HG03469 (cell line): ENCODE measurements around the gene CREB5.
"Not testable (repeated sequence)": the region's sequence is repeated elsewhere in the genome, so short reads cannot be mapped to it uniquely, and the experiment has no call there.

Experiments
- ATAC-seq: cut with Tn5 transposase; IDR thresholded peaks from one replicate; pipeline ENCODE4 v1.9.1; 2021; ENCODE audit warnings: mild to moderate bottlenecking, moderate library complexity, moderate number of reproducible peaks; ENCODE audit not compliant: unreplicated experiment

The CREB5 gene

DNA sequence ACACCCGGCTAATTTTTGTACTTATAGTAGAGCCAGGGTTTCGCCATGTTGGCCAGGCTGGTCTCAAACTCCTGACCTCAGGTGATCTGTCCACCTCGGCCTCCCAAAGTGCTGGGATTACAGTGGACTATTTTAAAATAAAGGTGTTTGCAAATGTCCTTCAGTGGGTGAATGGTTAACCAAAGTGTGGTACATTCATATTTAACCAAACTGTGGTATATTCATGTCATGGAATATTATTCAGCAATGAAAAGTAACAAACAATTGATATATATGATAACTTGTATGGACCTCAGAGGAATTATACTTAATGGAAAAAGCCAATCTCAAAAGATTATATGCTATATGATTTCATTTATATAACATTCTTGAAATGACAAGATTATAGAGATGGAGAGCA lies 190.0 kb downstream of the CREB5 start:
- ATAC-seq, result no peak

DNA sequence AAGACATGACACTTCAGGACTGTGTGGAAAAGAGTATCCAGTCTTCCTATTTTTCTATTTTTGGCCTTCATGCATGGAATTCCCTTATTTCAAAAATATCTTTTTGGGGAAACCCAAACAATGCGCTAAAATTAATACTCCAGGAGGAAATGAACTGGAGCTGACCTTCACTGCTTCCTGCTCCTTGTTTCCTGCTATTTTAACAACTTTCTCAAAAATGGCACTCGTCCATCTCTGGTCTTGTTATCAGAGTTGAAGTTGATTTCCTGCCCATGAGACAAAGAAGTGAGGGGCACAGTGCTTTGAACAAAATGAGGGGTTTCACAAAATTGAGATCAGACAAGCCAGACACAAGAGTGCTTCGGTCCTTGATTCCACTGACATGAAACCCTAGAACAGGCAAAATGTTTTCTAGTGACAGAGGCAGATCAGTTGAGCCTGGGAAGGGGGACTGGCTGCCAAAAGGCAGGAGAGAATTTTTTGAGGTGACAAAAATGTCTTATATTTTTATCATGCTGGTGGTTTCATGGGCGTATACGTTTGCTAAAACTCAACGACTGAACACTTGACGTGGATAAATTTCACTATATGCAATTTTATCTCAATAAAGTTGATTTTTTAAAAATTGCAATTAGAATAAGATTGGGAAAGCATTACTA lies 193.2 kb downstream of the CREB5 start:
- ATAC-seq, result no peak

DNA sequence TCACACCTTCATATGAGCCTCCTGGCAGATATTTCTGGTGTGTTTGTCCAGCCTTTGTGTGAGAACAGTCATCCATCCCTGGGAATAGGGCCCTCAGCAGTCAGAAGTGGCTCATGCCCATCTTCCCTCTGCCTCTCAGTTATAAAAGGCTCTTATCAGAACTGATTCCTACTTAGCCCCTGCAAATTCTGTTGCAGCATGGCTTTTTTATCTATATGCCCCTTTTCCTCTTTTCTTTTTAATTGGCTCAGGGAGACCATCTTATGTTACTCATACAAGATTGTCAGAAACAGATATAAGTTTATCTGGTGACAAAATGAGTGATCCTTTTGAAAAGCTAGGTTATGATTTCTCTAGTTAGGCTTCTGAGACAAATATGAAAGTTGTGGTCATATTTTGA lies 194.1 kb downstream of the CREB5 start:
- no peak for ATAC-seq

DNA sequence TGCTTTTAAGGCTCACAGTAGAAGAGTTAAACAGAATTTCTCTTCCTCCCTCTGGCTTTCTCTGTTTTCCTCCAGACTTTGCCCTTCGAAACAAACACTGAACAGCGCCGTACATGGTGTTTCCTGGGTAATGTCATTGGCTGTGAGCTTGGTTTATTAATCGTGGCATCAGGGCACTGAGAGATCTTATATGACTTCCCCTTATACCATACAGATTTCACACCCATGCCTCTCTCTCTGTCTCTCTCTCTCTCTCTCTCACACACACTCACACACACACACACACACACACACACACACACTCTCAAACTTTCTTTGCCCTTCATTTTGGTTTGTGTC lies 195.5 kb downstream of the CREB5 start:
- ATAC-seq, result no peak

DNA sequence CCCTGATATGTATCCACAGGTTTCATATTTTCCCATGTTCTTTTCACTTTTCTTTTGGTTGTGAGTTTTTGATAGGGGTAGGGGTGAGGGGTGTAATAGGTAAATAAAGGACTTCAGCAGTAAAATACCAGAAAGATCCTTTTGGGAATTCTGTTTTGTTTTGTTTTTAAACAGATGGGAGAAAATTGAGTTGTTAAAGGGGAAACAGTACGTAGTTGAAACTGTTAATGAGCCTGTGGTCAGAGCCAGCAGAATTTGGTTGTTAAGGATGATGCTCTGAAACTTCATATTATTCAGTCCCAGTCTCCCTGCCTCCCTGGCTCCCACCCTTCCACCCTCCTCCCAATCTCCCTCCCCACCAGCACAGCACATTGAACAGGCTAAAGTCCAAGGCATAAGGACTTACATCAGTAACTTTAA lies 195.9 kb downstream of the CREB5 start:
- no peak for ATAC-seq

DNA sequence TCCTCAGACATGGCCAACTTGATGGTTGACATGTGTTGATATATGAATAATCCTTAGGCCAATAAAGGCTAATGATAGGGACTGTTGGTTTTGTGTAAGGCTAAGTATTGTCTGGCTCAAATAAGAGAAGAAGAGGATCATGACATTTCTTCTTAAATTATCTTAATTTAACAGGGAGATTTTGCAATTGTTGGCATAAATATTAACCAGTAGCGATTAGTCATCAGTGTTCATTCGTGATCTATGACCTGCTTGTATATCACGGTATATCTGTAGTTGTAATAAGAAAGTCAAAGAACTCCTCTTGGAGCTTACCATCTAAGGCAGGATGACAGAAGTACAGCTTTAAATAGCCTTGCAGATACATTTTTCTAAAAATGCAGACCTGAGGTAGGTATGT lies 196.4 kb downstream of the CREB5 start:
- ATAC-seq, result no peak

DNA sequence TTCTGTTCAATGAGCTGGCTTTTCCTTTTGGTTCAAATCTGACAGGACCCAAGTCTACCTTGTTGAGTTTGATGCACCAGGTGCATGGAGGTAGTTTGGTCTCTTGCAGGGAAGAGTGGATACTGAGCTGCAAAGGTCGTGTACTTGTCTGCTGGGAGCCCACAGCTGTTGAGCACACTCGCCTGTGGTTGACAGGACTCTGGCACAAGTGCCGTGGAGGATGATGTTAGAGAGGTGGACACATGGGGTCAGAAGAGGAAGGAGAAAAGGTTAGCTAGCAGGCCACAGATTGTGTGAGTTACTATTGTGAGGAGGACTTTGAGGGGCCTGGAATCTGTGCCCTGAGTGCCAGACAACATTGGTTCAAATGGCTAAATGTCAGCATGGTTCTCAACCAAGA lies 197.3 kb downstream of the CREB5 start:
- ATAC-seq, result no peak

DNA sequence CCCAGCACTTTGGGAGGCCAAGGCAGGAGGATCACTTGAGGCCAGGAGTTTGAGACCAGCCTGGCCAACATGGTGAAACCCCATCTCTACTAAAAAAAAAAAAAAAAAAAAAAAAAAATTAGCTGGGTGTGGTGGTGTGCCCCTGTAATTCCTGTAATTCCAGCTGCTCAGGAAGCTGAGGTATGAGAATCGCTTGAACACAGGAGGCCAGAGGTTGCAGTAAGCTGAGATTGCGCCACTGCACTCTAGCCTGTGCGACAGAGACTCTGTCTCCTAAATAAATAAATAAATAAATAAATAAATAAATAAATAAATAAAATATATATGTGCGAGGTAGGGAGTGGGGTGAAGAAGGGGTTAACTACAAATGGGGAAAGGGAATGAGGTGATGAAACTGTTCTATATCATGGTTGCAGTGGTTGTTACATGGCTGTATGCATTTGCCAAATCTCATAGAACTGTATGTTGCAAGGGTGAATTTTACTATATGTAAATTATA lies 199.1 kb downstream of the CREB5 start:
- ATAC-seq, result not testable (repeated sequence)

DNA sequence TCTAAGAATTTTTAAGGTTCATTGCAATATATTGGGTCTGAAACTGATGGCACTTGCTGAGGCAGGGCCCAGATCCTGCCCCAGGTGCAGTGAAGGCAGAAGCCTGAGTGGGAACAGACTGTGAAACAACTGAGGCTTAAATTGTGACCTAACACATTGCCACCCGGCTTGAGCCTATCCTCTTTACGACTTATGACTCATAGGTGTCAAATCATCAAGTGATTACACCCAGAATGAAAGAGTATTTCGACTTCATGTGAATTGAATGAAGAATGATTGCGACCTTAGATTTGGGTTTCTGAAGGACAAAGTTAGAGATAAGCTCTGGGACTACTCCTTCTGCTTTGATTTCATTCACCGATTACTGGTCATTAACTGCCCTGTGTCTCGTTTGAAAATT lies 200.9 kb downstream of the CREB5 start:
- ATAC-seq, result no peak

DNA sequence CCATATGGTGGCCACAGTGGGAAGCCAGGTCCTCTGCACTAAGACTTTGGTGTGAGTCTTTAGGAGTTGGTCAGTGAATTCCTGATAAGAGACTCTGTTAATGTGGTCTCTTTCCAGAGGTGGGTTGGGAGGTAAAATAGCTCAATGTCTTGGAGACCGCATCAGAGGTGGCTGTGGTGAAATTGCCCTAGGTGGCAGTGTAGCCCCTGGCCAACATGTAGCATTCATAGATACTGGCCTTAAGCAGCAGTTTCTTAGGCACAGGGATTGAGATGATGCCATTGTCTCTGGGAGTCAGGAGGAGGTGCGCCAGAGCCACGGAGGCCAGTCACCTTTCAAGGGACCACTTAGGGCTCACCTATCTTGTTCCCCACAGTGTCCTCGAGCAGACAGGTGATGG lies 202.8 kb downstream of the CREB5 start:
- no peak for ATAC-seq

DNA sequence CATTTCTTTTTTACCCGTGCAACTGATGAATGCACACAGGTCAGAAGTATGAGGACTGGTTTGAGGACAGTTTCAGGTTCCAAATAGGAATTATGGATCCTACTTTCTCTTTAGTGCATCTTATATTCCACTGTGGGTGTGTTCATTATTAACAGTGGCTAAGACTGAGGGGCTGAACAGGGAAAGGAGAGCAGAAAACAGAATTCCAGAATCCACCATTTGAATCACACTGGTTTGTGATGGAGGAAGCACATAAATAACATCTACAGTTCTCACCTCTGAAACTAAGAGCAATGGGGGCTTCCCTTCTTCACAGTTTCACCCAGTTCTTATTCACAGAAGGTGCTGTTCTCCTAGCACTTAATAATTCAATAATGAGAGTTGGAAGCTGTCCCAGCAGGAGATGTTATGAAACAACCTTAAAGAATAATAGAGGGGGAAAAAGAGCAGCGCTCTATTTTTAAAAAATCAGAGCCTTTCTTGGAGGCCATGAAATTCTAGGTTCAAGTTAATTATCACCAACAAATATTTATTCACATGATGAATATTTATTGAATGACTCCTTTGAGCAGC lies 205.1 kb downstream of the CREB5 start:
- ATAC-seq, result no peak

DNA sequence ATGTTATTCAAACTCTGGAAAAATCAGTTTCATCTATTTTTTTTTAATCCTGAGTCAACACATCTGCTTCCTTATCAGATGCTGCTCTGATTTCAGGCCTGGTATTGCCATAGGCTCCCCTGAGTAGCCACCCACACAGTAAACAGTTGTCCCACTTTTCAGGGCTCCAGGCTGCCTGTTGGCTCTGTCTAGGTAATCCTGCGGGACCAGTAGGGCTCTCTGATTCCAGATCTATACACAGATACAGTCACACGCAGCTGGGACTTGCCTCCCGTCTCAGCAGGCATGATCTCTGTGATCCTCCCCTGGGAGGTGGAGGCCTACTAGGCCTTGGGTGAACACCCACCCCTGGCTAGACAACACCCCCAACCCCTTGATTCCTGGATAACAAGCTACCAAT lies 206.1 kb downstream of the CREB5 start:
- no peak for ATAC-seq

DNA sequence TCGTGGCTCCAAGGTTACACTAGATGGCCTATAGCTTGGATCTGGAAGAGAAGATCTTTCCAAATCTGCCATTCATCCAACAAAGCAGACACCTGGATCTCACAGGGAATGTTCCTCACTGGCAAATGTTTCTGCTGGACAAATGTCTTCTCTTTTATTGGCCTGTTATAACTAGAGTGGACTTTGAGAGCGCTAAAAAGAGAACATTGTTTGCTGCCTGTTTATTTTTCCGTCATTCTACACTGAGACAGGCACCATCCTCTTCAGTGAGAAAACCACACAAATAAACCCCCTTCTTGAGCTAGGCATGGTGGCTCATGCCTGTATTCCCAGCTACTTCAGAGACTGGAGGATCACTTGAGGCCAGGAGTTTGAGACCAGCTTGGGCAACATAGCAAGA lies 206.9 kb downstream of the CREB5 start:
- ATAC-seq, result no peak

DNA sequence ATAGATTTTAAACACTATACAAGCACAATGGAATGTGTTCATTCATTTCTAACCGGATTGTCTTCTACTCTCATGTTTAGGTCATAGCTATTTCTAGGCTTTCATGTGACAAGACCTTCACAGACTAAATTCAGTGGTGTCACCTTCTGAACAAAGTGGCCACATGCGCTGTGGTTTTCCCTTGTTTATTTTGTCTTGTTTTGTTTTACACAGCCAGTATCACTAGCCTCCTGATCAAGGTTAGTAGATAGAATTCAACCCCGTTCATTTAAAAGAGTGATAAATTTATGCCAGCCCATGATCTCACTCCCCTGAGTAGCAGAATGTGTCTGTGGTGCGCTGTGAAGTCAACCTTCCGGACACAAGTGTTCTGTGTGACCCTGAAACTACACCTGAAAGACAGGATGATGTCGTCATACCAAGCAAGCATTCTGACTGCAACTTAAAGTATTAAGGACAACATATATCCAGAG lies 209.1 kb downstream of the CREB5 start:
- no peak for ATAC-seq

DNA sequence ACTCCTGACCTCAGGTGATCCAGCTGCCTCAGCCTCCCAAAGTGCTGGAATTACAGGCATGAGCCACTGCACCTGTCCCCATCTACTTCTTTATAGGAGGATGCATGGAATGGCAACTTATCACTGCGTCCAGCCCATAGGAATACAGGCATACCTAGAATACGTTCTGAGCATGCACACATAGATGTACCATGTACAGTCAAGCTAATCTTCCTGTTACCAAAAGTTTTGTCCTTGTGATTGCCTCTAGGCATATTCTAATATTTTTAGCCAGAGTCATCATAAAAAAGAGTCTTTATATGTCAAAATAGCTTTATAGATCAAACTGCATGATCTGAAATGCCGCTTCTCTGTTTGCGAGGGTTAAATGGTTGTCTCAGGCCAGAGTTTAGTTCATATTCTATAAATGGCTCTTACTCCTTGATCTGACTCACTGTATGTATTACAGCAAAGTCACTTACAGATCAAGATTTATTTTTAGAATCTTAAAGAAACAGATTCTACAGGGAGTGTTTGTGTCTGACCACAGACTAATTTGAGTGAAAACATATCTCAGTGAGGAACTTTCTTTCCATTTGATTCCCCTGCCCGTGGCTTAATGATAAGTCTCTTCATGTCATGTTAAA lies 210.9 kb downstream of the CREB5 start:
- no peak for ATAC-seq

DNA sequence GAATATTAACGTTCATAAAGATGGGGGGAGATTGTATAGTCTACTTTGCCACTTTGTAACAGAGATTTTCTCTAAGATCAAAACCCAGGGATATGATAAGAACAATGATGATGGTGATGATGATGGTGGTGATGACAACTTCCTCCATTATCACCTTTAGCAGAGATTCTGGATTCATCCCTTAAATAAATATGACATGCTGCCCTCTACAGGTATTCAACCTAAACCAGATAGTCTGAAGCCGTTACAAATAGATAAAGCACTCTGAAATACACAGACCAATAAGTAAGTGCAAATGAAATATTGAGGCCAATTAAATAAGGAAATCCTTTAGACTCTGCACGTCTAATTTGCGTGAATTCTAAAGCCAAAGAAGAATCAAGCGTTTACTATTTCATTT lies 211.5 kb downstream of the CREB5 start:
- no peak for ATAC-seq

DNA sequence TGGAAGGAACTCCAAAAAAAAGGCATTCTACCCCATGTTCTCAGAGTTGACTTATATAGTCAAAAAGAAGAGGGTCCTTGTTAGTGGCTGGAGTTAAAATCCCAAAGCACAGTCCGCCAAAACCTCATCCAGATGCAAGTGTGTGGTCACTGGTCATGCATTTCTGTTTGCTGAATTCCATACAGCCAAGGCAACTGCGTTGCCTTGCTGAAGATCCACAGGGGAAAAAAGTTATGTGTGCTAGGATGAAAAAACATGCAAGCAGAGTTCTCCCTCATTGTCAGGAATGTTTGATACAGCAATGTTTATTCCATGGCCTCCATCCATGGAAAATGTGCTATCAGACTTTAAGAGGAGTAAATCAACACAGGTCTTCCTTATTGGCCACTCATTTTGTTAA lies 213.1 kb downstream of the CREB5 start:
- no peak for ATAC-seq

DNA sequence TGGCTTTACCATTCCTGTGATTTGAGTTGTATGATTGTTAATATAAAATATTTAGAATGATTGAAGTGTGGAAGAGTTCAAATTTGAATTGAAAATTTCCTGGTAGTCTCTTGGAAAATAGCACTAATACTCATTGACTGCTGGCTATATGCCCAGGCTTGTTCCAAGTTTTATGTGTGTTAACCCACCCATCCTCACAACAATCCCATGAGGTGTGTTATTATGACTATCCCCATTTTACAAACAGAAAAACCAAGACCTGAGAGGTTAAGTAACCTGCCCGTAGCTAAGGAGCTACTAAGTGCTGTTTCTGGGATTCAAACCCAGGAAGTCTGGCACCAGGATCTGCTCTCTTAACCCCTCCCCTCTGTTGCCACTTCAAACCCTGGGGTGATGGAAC lies 213.9 kb downstream of the CREB5 start:
- ATAC-seq, result no peak

DNA sequence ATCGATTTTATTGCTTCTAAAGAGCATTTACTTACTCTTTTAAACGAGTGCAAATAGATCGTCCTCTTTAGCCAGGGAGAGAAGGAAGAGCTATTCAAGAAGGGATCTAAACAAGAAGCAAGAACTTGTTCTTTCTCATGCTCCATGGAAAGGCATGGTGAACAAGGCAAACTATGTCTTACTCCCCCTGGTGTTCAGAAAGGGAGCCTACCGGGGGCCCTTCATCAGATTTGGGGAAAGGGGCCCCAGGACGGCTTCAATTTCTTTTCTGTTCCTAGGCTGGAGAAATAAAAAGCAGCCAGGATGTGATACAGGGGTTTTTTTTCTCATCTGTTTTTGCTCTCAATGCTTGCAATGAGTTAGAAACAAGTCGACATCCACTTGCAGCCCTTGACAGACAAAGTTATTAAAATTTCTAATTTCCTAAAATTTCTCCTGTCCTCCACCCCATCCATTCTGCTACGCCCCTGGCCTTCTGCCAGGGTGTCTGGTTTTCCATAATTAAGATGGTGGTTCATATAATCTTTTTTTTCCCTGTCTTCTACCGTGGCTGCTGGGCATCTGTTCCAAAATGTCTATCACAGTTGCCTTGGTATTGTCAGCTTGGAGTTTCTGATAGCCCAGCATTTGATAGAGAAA lies 214.4 kb downstream of the CREB5 start:
- ATAC-seq, result no peak

DNA sequence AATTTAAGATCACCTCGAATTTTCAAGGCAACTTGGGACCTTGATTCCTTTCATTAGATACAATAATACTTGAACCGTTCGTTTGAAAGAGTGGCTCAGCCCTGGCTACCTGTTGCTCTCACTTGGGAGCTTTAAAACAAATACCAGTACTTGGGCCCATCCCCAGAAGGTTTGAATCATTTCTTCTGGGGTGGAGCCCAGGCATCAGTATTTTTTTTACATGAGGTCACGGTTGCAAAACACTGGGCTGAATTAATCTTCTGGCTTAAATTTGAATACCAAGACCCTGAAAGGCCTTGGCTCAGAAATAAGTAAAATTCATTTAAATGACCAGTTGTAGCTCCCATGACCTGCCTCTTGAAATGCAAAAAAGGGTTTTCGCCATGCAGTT lies 214.9 kb downstream of the CREB5 start:
- no peak for ATAC-seq

DNA sequence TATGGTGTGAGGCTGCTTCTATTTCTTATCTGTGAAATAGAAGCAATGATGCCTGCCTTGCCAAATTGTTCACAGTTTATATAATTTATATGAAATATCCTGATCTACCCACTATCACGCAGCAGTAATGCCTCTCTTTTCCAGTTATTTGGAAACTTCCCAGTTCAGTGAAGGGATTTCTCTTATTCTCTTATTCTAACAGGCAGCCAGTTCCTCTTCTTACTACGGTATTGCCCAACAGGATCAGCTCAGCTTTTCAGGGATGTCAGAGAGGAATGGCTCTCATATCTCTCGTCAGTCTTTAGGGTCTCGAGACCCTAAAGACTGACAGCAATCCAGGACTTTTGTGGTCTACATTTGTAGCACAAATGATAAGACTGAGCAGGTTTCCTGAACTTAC lies 215.6 kb downstream of the CREB5 start:
- ATAC-seq, result no peak

DNA sequence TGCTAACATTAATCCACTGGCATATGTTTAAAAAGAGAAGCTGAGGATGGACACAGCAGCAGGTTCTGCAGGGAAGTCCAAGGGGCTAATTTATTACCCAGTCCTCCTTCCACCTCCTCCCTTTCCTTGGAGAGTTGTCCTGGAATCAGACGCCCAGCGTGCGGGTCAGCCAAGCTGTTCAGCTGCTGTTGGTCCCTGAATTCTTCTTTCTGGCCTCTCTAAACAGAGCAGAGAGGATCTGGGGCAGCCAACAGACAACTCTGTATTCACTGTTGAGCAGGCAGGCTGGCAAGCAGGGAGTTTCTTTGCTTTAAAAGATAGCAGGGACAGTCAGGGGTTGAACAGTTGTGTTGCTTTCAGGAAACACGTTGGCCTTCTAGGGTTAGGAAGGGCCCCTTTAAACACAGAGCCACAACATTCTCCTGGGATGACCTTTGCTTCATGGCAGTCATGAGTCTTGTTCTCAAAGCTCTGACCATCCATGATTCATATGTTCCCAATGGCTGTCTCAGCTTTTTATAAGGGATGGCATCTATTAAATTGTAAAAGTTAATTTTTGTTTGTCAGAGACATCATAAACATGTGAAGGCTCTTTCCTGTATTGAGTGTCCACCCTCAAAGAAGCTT lies 217.0 kb downstream of the CREB5 start:
- no peak for ATAC-seq
